Stomach (tissue), 4 donors: Measurements from ENCODE around the gene MLXIP.

ENCODE experiments used
- EP300 ChIP-seq: sonication (generic); formaldehyde crosslinking; IDR thresholded peaks from one replicate; pipeline ENCODE4 v1.6.1; 2017; ENCODE audit warnings: antibody characterized with exemption
- POLR2A ChIP-seq, 4 donors: fragments of 450-650 bp; IDR thresholded peaks; one replicate each; pipeline ENCODE4 v1.6.1; 2016; ENCODE audit warnings: antibody characterized with exemption in 4 of 4, control low read depth in 2 of 4, mild to moderate bottlenecking in 1 of 4, moderate library complexity in 1 of 4
- POLR2AphosphoS5 ChIP-seq, 3 donors: sonication (generic); formaldehyde crosslinking; IDR thresholded peaks; one replicate each; pipeline ENCODE4 v1.6.1; 2016; ENCODE audit warnings: antibody characterized with exemption in 3 of 3
- TF ChIP-seq, protein P1 (sequence below), 7 experiments: fragments of 450-650 bp in 4 of 7; fragments of 200-600 bp in 3 of 7; sonication (generic) in 3 of 7; IDR thresholded peaks; one replicate each; pipeline ENCODE4 v1.5.1; 2016 to 2019; ENCODE audit warnings: antibody characterized with exemption in 7 of 7, control low read depth in 2 of 7, mild to moderate bottlenecking in 1 of 7

DNA sequence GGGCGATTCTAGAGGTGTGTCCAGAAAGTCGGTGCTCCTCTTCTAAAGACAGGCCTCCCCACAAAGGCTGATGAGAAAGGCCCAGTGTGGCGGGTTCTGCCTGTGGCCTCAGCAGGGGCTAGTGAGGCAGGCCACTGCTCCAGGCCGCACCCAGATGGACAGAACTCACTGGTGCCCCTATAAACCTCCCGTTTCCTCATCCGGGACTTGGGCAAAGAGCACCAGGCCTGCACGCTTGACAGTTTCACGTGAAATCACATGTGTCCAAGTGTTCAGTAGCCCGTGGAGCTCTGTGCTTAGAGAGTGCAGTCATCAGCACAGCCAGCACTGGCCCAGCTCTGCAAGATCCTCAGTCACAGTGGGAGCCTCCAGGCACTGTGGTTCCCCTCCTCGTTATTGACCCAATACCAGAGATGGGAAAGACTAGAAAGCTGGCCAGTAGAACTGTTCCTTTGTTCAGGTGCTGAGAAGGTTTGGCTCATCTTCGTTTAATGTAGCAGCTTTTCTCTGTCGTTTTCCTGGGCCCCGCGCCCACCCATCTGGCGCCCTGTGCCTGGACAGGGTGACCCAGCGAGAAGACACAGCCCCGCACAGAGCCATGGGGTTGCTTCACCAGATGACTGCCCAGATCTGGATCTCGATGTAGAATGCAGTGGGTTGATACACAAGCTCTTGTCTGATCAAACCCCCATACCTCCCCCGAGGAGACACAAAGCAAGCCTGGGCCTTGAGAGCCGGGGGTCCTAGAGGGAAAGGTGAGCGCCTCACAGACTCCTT, 69.1 kb downstream of the MLXIP start:
- TF ChIP-seq, protein P1, sequence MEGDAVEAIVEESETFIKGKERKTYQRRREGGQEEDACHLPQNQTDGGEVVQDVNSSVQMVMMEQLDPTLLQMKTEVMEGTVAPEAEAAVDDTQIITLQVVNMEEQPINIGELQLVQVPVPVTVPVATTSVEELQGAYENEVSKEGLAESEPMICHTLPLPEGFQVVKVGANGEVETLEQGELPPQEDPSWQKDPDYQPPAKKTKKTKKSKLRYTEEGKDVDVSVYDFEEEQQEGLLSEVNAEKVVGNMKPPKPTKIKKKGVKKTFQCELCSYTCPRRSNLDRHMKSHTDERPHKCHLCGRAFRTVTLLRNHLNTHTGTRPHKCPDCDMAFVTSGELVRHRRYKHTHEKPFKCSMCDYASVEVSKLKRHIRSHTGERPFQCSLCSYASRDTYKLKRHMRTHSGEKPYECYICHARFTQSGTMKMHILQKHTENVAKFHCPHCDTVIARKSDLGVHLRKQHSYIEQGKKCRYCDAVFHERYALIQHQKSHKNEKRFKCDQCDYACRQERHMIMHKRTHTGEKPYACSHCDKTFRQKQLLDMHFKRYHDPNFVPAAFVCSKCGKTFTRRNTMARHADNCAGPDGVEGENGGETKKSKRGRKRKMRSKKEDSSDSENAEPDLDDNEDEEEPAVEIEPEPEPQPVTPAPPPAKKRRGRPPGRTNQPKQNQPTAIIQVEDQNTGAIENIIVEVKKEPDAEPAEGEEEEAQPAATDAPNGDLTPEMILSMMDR (IDR thresholded peaks at IDR 0.05) = no peak
- no peak for TF ChIP-seq POLR2AphosphoS5 (IDR thresholded peaks at IDR 0.05)
- TF ChIP-seq POLR2A (IDR thresholded peaks at IDR 0.05) = no peak
- no peak for TF ChIP-seq EP300
